Panc1 (cell line): ENCODE results near the gene SRGAP3. TPM values are rescaled to one million over a fixed set of nuclear protein-coding genes. Genes with fewer than 3 reads are reported as not detected.

Source experiments
- ATAC-seq: fragments of 200-7000 bp; cut with Tn5 transposase; 2 replicates; pipeline ENCODE4 v1.9.1; 2020; ENCODE audit warnings: mild to moderate bottlenecking, moderate library complexity
- BruUV-seq: library from RNA; stranded (reverse); fragments of 400-500 nt; replicated peaks from 2 replicates; lab custom pipeline; 2021; lab: Mats Ljungman, UMichigan
- CTCF ChIA-PET: fragments of 300-600 bp; sonication (Branson Sonifier 250); formaldehyde crosslinking; loops from one replicate; lab custom pipeline; 2022; ENCODE audit warnings: antibody characterized with exemption; lab: Charles Lee
- POLR2A ChIA-PET: fragments of 300-600 bp; sonication (Branson Sonifier 250); formaldehyde crosslinking; loops from one replicate; lab custom pipeline; 2022; ENCODE audit warnings: antibody characterized with exemption; lab: Charles Lee
- DNase-seq: peaks from one replicate; pipeline ENCODE4 v3.0.0-alpha.2; 2010; ENCODE audit warnings: low read depth, low spot score
- H3K27ac ChIP-seq: 2 replicates; pipeline ENCODE4 v1.5.1; 2011; ENCODE audit warnings: mild to moderate bottlenecking, low read length, inconsistent platforms
- H3K27me3 ChIP-seq: fragments of 200-500 bp; sonication (Bioruptor generic); 2 replicates; pipeline ENCODE4 v1.6.0; 2014; ENCODE audit warnings: low read length, inconsistent platforms; ENCODE audit not compliant: control insufficient read depth, insufficient read depth
- H3K36me3 ChIP-seq: fragments of 200-500 bp; sonication (Bioruptor generic); 2 replicates; pipeline ENCODE4 v1.5.1; 2014; ENCODE audit warnings: inconsistent platforms, mild to moderate bottlenecking, low read length, moderate library complexity; ENCODE audit not compliant: control insufficient read depth, insufficient read depth
- H3K4me1 ChIP-seq: 2 replicates; pipeline ENCODE4 v1.5.1; 2011; ENCODE audit warnings: inconsistent platforms, mild to moderate bottlenecking, low read length, moderate library complexity; ENCODE audit not compliant: control insufficient read depth, insufficient read depth
- H3K4me3 ChIP-seq, 2 experiments: 2 replicates each; pipeline ENCODE4 v1.5.1; 2011 to 2012; ENCODE audit warnings: low read depth in 2 of 2, low read length in 2 of 2, mild to moderate bottlenecking in 2 of 2, inconsistent platforms in 1 of 2, moderate library complexity in 1 of 2
- H3K9me3 ChIP-seq: fragments of 200-500 bp; sonication (Bioruptor generic); 2 replicates; pipeline ENCODE4 v1.5.1; 2014; ENCODE audit warnings: low read depth, mild to moderate bottlenecking, inconsistent platforms, low read length, moderate library complexity; ENCODE audit not compliant: control insufficient read depth, insufficient read depth
- POLR2AphosphoS5 ChIP-seq: IDR thresholded peaks from 2 replicates; pipeline ENCODE4 v1.6.1; 2012; ENCODE audit warnings: mild to moderate bottlenecking, low read depth, low read length, moderate library complexity
- SIN3A ChIP-seq: IDR thresholded peaks from 2 replicates; pipeline ENCODE4 v1.6.1; 2012; ENCODE audit warnings: low read depth, mild to moderate bottlenecking, low read length, moderate library complexity, borderline replicate concordance; ENCODE audit not compliant: insufficient read depth
- TCF7L2 ChIP-seq: IDR thresholded peaks from 2 replicates; pipeline ENCODE4 v1.6.1; 2011; ENCODE audit warnings: mild to moderate bottlenecking, low read depth, low read length, inconsistent platforms
- in situ Hi-C: cut with HindIII; loops from 2 replicates; pipeline ENCODE4 v1.10.0; 2016; ENCODE audit warnings: low sequenced_read_pairs, low pct_unique_long_range_greater_than_20kb
- intact Hi-C: fragments of 100-400 bp; cut with micrococcal nuclease; formaldehyde crosslinking; loops from one replicate; pipeline ENCODE4 v1.10.0; 2022; ENCODE audit not compliant: unreplicated experiment
- total RNA-seq: library from RNA; stranded (reverse); gene quantifications from one replicate; pipeline ENCODE4 v1.2.1, GENCODE V29; 2021; ENCODE audit not compliant: unreplicated experiment
- TF ChIP-seq, protein P1 (sequence below): fragments of 450-650 bp; IDR thresholded peaks from 2 replicates; pipeline ENCODE4 v1.5.1; 2017; ENCODE audit warnings: mild to moderate bottlenecking
- TF ChIP-seq, protein P2 (sequence below), 2 experiments: IDR thresholded peaks; 2 replicates each; pipeline ENCODE4 v1.6.1; 2011 to 2012; ENCODE audit warnings: low read depth in 2 of 2, control low read depth in 1 of 2, low read length in 1 of 2, mild to moderate bottlenecking in 1 of 2, moderate library complexity in 1 of 2; ENCODE audit not compliant: insufficient read depth in 1 of 2

Gene SRGAP3
- total RNA-seq, 1 experiment from 2014 or later = 0.82 TPM

DNA sequence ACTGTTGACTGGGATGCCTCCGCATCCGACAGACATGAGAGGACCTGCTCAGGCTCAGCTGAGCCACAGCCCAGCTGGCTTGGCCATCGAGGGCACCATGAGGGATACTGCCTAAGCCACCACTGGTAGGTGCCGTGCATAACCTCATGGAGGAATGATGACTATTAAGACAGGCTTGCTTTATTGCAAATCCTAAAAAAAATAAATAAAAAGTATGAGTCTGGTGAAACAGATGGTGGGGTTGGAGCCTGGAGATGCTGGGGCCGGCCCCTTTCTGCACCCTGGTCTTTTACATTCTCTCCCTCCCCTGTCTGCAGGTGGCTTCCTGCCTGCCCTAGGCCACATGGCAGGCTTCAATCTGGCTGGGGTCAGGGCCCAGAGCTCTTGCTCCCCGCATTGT, 262.2 kb downstream of the SRGAP3 start:
- DNase-seq = no peak
- POLR2A ChIA-PET = no interaction called here
- CTCF ChIA-PET = interaction anchor here (1.0 to 1.3 kb wide), 4 partner anchors 10 to 315 kb away, joined by 3 to 18 read pairs (median 4); partner anchors contain the start of gene SRGAP3
- intact Hi-C loops = loop anchor here (5.0 kb wide), 2 partner anchors 80 to 315 kb away; no protein-coding TSS in a partner anchor
- in situ Hi-C loops = no loop called here
- Histone ChIP-seq H3K27me3 (no peaks in the 10 kb centered on the region), H3K4me3 (no peak overlapping the region), H3K4me1 (no peaks in the 10 kb centered on the region), H3K27ac (no peak overlapping the region), H3K36me3 (no peaks in the 10 kb centered on the region), H3K9me3 (no peaks in the 10 kb centered on the region)
- TF ChIP-seq, protein P1, sequence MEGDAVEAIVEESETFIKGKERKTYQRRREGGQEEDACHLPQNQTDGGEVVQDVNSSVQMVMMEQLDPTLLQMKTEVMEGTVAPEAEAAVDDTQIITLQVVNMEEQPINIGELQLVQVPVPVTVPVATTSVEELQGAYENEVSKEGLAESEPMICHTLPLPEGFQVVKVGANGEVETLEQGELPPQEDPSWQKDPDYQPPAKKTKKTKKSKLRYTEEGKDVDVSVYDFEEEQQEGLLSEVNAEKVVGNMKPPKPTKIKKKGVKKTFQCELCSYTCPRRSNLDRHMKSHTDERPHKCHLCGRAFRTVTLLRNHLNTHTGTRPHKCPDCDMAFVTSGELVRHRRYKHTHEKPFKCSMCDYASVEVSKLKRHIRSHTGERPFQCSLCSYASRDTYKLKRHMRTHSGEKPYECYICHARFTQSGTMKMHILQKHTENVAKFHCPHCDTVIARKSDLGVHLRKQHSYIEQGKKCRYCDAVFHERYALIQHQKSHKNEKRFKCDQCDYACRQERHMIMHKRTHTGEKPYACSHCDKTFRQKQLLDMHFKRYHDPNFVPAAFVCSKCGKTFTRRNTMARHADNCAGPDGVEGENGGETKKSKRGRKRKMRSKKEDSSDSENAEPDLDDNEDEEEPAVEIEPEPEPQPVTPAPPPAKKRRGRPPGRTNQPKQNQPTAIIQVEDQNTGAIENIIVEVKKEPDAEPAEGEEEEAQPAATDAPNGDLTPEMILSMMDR = no peak
- TF ChIP-seq, protein P2, sequence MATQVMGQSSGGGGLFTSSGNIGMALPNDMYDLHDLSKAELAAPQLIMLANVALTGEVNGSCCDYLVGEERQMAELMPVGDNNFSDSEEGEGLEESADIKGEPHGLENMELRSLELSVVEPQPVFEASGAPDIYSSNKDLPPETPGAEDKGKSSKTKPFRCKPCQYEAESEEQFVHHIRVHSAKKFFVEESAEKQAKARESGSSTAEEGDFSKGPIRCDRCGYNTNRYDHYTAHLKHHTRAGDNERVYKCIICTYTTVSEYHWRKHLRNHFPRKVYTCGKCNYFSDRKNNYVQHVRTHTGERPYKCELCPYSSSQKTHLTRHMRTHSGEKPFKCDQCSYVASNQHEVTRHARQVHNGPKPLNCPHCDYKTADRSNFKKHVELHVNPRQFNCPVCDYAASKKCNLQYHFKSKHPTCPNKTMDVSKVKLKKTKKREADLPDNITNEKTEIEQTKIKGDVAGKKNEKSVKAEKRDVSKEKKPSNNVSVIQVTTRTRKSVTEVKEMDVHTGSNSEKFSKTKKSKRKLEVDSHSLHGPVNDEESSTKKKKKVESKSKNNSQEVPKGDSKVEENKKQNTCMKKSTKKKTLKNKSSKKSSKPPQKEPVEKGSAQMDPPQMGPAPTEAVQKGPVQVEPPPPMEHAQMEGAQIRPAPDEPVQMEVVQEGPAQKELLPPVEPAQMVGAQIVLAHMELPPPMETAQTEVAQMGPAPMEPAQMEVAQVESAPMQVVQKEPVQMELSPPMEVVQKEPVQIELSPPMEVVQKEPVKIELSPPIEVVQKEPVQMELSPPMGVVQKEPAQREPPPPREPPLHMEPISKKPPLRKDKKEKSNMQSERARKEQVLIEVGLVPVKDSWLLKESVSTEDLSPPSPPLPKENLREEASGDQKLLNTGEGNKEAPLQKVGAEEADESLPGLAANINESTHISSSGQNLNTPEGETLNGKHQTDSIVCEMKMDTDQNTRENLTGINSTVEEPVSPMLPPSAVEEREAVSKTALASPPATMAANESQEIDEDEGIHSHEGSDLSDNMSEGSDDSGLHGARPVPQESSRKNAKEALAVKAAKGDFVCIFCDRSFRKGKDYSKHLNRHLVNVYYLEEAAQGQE (IDR thresholded peaks at IDR 0.05; ENCODE audit: insufficient read depth in 1 of 2, low read depth in 2 of 2, low read length in 1 of 2) = no peak
- TF ChIP-seq TCF7L2 (no peak), POLR2AphosphoS5 (no peak), SIN3A (no peak)
- no TSS peak for BruUV-seq
- no peak for ATAC-seq

GRCh38 chr3:8986741-8987140, 262.7 kb downstream of the SRGAP3 start:
- in situ Hi-C loops (no loop called here), intact Hi-C loops (loop anchor here (5.0 kb wide), 2 partner anchors 81 to 316 kb away; no protein-coding TSS in a partner anchor)
- ChIA-PET POLR2A (no interaction called here), CTCF (interaction anchor here (1.0 kb wide), 1 partner anchor 263 kb away, joined by 3 read pairs; the partner anchor contains the start of gene SRGAP3)
- no peaks in the 10 kb centered on the region for H3K9me3 ChIP-seq
- ATAC-seq = no peak
- no TSS peak for BruUV-seq
- H3K27ac ChIP-seq = no peak overlapping the region
- TF ChIP-seq, protein P2 (IDR thresholded peaks at IDR 0.05; ENCODE audit: insufficient read depth in 1 of 2, low read depth in 2 of 2, low read length in 1 of 2) = no peak
- TF ChIP-seq POLR2AphosphoS5 (no peak), TCF7L2 (no peak)
- no peaks in the 10 kb centered on the region for H3K27me3 ChIP-seq
- H3K36me3 ChIP-seq = no peaks in the 10 kb centered on the region
- H3K4me1 ChIP-seq = no peaks in the 10 kb centered on the region
- no peak overlapping the region for H3K4me3 ChIP-seq
- DNase-seq = no peak
